ENCODE results near the gene PMEL.

- no peak for TF ChIP-seq POLR2A (IDR thresholded peaks at IDR 0.05)
- TF ChIP-seq CTCF (IDR thresholded peaks at IDR 0.05), result no peak
Measured at GRCh38 chr12:55935738-55936151, 30.1 kb downstream of the PMEL start.
